Pons (tissue), 1 donor: Measurements from ENCODE around the gene IDH3A.

Experiments
- DNase-seq: peaks from one replicate; pipeline ENCODE4 v3.0.0-alpha.2; 2016; ENCODE audit warnings: low spot score

The IDH3A gene

DNA sequence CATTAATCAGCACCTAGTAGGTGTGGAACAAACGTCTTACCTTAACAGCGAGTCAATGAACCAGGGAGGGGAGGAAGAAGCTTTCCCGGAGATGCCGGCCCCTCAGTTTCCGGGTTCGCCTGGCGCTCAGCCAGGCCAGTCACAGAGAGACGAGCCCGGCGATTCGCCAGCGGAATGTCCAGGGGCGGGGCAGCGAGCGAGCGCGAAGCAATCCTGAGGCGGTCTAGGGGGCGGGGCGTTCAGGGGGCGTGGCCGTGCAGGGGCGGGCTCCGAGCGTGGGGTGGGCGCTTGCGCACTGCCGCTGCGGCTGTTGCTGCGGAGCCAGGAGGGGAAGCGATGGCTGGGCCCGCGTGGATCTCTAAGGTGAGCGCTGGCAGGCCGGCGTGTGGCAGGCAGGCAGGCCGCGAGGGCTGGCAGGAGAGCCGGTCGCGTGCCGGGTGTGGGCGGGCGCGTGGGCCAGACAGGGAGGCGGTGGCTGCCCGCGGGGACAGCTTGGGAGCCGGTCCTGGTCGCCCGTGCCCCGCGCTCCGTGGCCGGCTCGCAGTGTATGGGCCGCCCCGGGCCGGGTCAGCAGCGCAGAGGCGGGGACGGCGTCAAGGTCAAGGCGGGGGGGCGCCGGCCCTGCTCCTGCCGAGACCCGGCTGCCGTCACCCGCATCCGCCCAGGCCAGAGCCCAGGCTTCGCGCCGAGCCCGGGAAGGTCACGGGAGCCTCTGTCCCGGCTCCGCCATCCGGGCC lies at the start of gene IDH3A:
Gene IDH3A (plus strand): TSS at position 295 of the 737 bp plus-strand sequence. CDS start 42 bp downstream, at position 337.
- DNase-seq: peak; percentile 97

DNA sequence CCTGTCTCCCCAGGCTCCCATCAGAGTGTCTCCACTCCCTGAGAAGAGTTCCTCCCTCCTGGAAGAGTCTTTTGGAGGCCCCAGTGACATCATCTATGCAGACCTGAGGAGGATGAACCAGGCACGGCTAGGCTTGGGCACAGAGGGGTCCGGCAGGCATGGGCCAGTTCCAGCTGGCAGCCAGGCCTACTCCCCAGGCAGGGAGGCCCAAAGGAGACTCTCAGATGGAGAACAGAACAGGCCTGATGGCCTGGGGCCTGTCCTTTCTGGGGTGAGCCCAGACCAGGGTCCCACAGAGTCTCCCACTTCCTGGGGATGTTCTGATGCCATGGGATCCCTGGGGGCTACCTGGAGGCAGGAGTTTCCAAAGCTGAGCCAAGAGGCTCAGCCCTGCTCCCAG lies 48.3 kb upstream of the IDH3A start:
- DNase-seq: no peak

DNA sequence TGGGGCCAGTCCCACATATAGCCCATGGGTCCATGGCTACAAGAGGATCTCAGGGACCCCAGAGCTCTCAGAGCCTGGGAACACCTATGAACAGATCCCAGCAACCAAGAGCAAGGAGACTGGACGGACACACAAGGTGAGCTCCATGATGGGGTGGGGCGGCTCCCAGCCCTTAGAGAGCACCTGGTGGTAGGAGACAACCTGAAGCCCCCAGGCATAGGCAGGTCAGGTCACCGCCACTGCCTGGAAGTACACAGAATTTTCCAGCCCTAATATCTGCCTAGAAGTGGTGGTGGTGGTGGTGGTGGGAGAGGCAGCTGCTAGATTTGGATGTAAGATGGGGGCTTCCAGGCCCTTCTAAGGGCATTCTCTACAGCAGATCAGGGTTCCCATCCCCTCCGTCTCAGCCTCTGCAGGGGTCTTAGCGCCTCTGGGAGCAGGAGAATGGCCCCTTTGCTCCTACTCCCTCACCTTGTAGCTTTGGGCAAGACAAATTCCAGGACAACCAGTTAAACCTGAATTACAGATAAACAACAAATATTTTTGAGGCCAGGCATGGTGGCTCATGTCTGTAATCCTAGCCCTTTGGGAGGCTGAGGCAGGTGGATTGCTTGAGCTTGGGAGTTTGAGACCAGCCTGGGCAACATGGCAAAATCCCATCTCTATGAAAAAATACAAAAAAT lies 47.6 kb upstream of the IDH3A start:
- DNase-seq: no peak

GRCh38 chr15:78102211-78102610 lies 47.0 kb upstream of the IDH3A start:
- no peak for DNase-seq

DNA sequence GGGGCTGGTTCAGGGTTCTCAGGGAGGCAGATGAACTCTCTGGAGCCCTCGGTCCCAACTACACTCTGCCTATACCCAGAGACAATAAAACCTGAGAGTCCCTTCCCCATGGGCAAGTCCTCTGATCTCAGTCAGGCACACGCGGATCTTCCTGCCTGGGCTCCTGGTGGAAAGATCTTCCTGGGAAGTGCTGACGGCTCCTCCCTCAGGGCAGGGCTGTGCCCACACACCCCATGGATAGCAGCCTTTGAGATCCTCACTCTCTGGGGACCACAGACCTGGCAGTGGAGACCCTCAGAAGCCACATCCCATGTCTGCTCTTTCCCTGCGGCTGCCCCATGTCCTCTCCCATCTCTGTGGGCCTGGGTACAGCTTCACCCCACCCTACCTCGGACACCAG lies 46.4 kb upstream of the IDH3A start:
- DNase-seq: no peak

- no peak for DNase-seq
These were observed 45.6 kb upstream of the IDH3A start for GRCh38 chr15:78103406-78104118.

GRCh38 chr15:78104119-78104479 lies 45.1 kb upstream of the IDH3A start:
- DNase-seq: no peak

DNA sequence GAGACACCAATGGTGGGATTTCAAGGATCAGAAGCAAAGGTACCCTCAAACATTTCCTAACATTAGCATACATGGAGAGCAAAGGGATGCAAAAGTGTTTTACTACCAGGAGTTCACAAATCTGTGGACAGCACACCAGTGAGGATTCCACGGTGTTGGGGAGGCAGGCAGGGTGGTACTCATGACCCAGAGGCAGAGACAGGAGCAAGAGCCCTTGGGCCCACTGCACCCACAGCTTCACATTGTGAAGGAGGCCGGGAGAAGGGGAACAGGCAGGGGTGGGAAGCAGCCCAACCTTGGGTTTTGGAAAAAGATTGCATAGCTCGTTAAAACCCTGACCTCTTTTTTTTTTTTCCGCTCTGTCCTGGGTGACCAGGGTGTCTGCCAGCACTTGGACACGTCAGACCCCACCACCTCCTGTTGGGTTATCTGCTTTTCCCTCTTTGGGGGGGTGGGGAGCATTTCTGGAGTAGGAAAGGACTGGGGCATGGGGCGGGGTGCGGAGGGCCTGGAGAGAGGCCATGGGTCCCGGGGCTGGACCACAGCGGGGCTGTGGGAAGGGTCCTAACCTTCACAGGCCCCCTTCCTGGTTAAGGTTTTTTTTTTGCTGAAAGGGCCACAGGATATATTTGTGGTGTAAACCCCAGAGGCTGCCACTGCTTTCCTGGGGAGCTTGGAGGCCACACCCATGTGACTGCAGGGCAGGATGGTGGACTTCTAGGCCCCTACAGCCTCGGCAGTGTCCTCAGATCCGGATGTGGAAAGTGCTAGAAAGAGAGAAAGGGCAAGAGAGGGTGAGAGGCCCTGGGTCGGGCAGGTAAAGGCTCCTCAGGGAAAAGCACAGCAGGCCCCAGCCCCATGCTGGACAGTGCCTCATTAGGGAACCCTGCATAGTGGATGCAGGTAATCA lies 44.3 kb upstream of the IDH3A start:
- DNase-seq: no peak

- DNase-seq: no peak
These were observed 43.5 kb upstream of the IDH3A start for GRCh38 chr15:78105476-78106241.

- DNase-seq: no peak
These were observed 41.7 kb upstream of the IDH3A start for GRCh38 chr15:78107471-78107870.

DNA sequence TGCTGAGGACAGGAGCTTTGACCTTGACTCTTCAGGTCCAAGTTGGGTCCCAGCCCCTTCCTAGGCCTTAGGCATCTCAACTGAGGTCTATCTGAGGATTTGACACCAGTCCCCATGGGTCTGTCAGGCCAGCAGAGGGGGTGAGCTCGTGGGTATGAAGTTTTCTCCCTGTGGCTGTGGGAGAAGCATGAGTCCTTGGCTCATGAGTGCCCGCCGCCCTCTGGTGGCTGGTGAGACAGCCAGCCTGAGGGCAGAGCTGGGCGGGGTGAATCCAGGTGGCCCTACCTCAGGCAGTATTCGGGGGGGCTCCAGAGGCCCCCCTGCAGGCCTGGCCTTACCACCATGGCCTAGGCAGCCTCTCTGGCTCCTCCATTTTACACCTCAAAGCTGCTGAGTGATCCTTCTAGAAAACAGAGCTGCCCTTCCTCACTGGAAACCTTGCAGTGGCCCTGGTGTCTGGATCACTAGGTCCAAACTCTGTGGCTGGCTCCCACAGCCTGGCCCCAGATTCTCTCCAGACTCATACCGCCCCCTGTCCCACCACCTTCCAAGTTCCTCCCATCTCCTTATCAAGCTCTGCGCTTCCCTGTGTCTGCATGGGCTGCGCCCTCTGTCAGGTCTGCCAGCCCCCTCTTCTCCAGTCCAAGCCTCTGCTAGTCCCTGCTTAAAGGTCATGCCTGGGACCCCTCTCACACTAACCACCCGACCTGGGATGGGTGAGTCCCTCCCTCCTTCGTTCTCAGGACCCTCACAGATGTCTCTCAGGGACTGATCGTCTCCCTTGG lies 40.7 kb upstream of the IDH3A start:
- DNase-seq: peak; percentile 87

DNA sequence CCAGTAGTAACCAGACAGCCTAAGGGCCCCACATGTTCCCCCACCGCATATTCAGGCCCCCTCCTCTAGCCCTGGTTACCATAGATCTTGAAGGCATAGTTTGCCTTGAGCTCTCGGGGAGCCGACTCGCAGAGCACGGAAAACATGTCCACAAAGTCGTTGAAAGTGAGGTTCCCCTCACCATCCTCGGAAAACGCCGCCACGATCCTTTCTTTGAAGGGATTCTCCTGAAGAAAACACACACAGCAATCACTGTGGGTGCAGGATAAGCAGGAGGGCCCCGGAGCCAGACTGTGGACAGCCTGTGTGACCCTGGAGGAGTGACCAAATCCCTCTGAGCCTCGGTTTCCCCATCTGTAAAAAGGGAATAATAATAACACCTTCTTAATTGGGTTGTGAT lies 40.0 kb upstream of the IDH3A start:
- no peak for DNase-seq

DNA sequence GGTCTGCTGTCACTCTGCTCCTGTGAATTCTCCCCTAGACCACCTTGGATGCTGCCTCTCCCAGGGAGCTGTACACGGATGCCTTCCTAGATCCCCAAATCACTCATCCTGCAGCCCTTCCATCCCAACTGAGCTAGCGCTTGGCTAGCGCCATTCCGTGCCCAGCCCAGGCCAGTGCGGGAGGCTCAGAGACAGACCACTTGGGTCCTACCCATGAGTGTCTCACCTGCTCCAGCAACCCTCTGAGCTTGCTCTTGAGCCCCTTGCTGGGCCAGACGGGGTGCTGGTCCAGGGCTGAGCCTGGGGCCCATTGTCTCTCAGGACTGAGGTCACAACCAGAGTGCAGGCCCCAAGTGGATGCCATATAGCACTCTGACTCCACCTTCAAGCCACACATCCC lies 39.1 kb upstream of the IDH3A start:
- no peak for DNase-seq

DNA sequence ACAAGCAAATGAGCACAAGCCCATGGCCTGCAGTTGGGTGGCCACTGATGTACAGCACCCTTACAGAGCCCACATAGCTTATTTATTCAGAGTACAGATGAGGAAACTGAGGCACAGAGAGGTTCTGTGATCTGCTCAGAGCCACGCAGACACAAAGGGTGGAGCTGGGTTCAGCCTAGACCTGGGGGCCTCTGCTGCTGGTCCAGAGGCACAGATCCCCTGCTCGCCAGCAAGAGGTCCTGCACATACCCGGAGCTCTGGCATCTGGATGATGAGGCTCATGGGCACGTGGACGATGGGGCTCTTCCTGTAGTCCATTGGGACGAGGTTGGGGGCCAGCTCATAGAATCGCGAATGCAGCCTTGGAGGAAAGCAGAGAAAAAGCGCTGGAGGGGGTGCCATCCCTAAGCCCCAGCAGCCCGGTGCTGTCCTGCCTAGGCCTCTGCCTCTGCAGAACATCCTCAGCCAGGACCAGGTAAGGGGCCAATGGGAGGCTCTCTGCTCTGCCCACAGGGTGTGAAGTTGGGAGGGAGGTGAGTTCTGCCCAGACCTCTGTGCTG lies 38.2 kb upstream of the IDH3A start:
- no peak for DNase-seq

DNA sequence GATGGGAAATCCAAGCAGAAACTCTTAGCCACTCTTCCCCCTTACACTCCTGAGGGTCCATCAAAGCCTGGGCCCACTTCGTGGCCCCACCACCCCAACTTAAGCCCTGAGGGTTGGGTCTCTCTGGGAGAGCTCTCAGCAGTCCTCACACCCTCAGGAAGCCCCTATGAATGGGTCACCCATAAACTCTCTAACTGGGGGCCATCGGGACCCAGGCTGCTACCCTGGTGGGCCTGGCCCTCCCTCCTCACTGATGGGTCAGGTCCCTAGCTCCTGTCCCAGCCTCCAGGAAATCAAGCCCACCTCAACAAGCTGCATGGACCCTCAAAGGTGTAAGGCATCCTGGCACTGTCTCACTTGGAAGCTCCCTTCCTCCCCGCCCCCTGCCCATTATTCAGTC lies 37.4 kb upstream of the IDH3A start:
- DNase-seq: no peak

GRCh38 chr15:78112551-78112950 lies 36.6 kb upstream of the IDH3A start:
- no peak for DNase-seq

GRCh38 chr15:78120523-78120922 lies 28.6 kb upstream of the IDH3A start:
- no peak for DNase-seq

GRCh38 chr15:78125267-78125666 lies 23.9 kb upstream of the IDH3A start:
- DNase-seq: no peak

- no peak for DNase-seq
These were observed 21.3 kb upstream of the IDH3A start for GRCh38 chr15:78127882-78128281.

- DNase-seq: no peak
These were observed 19.9 kb upstream of the IDH3A start for GRCh38 chr15:78129077-78129750.
